ENCODE data around the gene MARCHF9. TPM values are rescaled to one million over a fixed set of nuclear protein-coding genes. Genes with fewer than 3 reads are reported as not detected.
"Not testable (repeated sequence)": the region's sequence is repeated elsewhere in the genome, so short reads cannot be mapped to it uniquely, and the experiment has no call there.

Gene MARCHF9
- total RNA-seq, 1 donor from 2014 or later = 3.6 TPM

GRCh38 chr12:57766464-57767304 is 11.8 kb downstream of the MARCHF9 start, which contains the start of gene CYP27B1:
TSS of gene CYP27B1 (minus strand) at chr12:57767078. CDS start at chr12:57767041, 37 bp downstream.
- DNase-seq (ENCODE audit: low spot score) (no peak), ATAC-seq (peak; percentile 8)

- ATAC-seq (no peak), DNase-seq (ENCODE audit: low spot score) (no peak)
Observed at GRCh38 chr12:57767305-57767698, 12.4 kb downstream of the MARCHF9 start.

GRCh38 chr12:57767876-57768275 is 13.0 kb downstream of the MARCHF9 start:
- ATAC-seq (no peak), DNase-seq (ENCODE audit: low spot score) (no peak)

GRCh38 chr12:57769594-57769993 is 14.7 kb downstream of the MARCHF9 start:
- ATAC-seq (no peak), DNase-seq (ENCODE audit: low spot score) (no peak)

GRCh38 chr12:57770734-57771133 is 15.8 kb downstream of the MARCHF9 start:
- no peak for ATAC-seq

GRCh38 chr12:57771236-57771872 is 16.5 kb downstream of the MARCHF9 start:
- DNase-seq (ENCODE audit: low spot score) (peak; percentile 85), ATAC-seq (peak; percentile 80)

More at GRCh38 chr12:57770734-57771133, 15.8 kb downstream of the MARCHF9 start:
- no peak for DNase-seq (ENCODE audit: low spot score)

GRCh38 chr12:57771873-57772428 is 17.0 kb downstream of the MARCHF9 start, which contains the start of gene METTL1:
TSS of gene METTL1 (minus strand) at chr12:57772105. CDS start at chr12:57772083, 22 bp downstream.
- peak; percentile 95 for DNase-seq (ENCODE audit: low spot score)
- peak; percentile 92 for ATAC-seq

GRCh38 chr12:57772429-57773322 is 17.8 kb downstream of the MARCHF9 start, which contains the start of gene EEF1AKMT3:
TSS of gene EEF1AKMT3 (plus strand) at chr12:57772614. CDS start at chr12:57772725, 111 bp downstream.
- DNase-seq (ENCODE audit: low spot score) (peak; percentile 70), ATAC-seq (peak; percentile 76)

- ATAC-seq; DNase-seq (ENCODE audit: low spot score): not testable (repeated sequence)
Observed at GRCh38 chr12:57774634-57775033, 19.7 kb downstream of the MARCHF9 start.

GRCh38 chr12:57775044-57775443 is 20.1 kb downstream of the MARCHF9 start:
- ATAC-seq (no peak), DNase-seq (ENCODE audit: low spot score) (no peak)

- ATAC-seq = no peak
- DNase-seq (ENCODE audit: low spot score) = no peak
Observed at GRCh38 chr12:57775563-57776246, 20.8 kb downstream of the MARCHF9 start.

- DNase-seq (ENCODE audit: low spot score) (no peak), ATAC-seq (no peak)
Observed at GRCh38 chr12:57776247-57776587, 21.3 kb downstream of the MARCHF9 start.

- ATAC-seq (no peak), DNase-seq (ENCODE audit: low spot score) (no peak)
Observed at GRCh38 chr12:57777367-57777766, 22.5 kb downstream of the MARCHF9 start.

- no peak for DNase-seq (ENCODE audit: low spot score)
- ATAC-seq = no peak
Observed at GRCh38 chr12:57777911-57778310, 23.0 kb downstream of the MARCHF9 start.

GRCh38 chr12:57779736-57780135 is 24.8 kb downstream of the MARCHF9 start:
- no peak for DNase-seq (ENCODE audit: low spot score)
- no peak for ATAC-seq

GRCh38 chr12:57780284-57780897 is 25.5 kb downstream of the MARCHF9 start:
- ATAC-seq = no peak
- DNase-seq (ENCODE audit: low spot score) = no peak

- no peak for DNase-seq (ENCODE audit: low spot score)
- no peak for ATAC-seq
Observed at GRCh38 chr12:57781244-57781643, 26.3 kb downstream of the MARCHF9 start.

GRCh38 chr12:57781801-57782200 is 26.9 kb downstream of the MARCHF9 start:
- DNase-seq (ENCODE audit: low spot score) (no peak), ATAC-seq (no peak)

GRCh38 chr12:57782243-57782607 is 27.3 kb downstream of the MARCHF9 start:
- ATAC-seq (no peak), DNase-seq (ENCODE audit: low spot score) (no peak)
